GM18870 (cell line): Measurements from ENCODE around the gene SIK3.
"Not testable (repeated sequence)": the region's sequence is repeated elsewhere in the genome, so short reads cannot be mapped to it uniquely, and the experiment has no call there.

ENCODE experiments used
- ATAC-seq: cut with Tn5 transposase; IDR thresholded peaks from one replicate; pipeline ENCODE4 v1.9.1; 2021; ENCODE audit warnings: moderate library complexity; ENCODE audit not compliant: unreplicated experiment

Gene SIK3

GRCh38 chr11:116808262-116809175, 289.7 kb downstream of the SIK3 start:
- no peak for ATAC-seq

DNA sequence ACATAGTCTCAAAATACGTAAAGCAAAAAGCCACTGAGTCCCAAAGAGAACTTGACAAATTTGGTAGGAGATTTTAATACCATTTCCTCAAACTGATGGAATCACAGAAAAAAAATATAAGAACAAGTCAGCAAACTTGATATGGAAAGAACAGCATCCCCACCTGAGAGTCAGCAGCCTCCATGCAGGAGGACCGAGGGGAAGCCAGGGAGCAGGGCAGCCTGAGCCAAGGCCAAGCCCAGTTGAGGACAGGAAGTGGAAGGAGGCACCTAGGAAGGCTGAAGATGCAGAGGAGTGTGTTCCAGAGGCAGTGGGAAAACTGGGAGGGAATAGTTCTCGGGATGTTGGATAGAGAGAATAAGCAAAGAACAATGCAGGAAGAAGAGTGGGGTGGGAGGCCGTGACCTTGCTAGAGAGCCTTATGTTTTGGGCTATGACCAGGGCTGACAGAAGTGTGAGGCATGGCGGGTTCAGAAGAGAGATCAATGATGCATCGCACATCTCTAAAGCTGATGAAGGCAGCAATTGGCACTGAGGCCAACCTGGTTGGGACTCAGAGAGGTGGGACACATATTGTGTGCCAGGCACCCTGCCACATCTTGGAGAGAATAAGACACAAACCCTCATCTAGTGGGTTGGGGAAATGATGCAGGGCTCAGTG, 290.5 kb downstream of the SIK3 start:
- ATAC-seq: no peak

DNA sequence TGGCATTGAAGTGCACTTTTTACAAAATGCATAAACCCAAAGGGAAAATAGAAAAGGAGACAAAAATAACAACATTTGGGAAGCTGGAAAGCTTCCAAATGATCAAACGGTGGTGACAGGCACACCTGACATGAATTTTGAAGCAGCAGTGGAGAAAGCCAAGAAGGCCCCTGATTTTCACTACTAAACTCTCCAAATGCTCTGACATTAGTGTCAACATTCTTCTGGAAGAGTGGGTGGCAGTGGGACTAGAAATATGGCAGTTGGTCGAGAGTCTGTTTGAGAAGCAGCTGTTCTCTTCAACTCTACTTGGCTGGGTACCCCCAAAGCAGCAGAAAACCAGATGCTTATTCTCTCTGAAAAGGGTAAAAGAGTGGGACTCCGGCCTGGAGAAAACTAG, 294.2 kb downstream of the SIK3 start:
- no peak for ATAC-seq

GRCh38 chr11:116801662-116802061, 296.6 kb downstream of the SIK3 start:
- ATAC-seq: not testable (repeated sequence)

GRCh38 chr11:116800610-116801009, 297.6 kb downstream of the SIK3 start:
- no peak for ATAC-seq

GRCh38 chr11:116798368-116798767, 299.9 kb downstream of the SIK3 start:
- no peak for ATAC-seq

DNA sequence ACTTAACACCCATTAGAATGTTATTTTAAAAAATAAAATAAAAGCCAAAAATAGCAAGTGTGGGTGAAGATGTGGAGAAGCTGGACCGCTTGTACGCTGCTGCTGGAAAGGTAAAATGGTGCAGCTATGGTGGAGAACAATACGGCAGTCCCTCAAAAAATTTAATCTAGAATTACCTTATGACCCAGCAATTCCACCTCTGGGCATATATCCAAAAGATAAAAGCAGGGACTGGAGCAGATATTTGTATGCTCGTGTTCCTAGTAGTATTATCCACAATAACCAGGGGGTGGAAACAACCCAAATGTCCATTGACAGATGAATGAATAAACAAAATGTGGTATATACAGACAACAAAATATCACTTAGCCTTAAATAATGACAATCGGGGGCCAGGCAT, 300.4 kb downstream of the SIK3 start:
- no peak for ATAC-seq

DNA sequence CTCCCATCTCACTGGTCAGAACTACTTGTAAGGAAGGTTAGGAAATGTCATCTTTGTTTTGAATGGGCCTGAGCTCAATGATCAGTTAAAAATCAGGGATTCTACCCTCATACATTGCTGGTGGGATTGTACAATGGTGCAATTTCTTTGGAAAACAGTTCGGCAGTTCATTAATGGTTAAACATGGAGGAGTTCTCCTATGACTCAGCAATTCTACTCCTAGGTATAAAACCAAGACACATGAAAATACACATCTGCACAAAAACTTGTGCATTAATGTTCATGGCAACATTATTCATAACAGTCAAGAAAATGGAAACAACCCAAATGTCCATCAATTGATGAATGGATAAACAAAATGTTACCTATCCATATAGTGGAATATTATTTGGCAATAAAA, 301.7 kb downstream of the SIK3 start:
- ATAC-seq: no peak

GRCh38 chr11:116794851-116795250, 303.4 kb downstream of the SIK3 start:
- no peak for ATAC-seq

DNA sequence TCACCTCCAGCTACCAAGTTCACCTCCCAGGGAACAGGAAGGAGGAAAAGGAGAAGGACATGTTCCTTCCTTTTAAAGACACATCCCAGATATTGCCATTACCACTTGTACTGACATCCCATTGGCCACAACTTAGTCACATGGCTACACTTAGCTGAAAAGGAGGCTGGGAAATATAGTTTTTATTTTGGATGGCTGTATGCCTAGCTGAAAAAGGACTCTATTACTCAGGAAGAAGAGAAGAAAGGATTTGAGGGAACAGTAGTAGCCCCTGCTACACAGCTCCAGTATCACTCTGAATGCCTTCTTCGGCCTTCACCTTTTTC, 304.5 kb downstream of the SIK3 start:
- no peak for ATAC-seq
